HepG2 (cell line): ENCODE measurements around the gene PAM16. TPM values are rescaled to one million over a fixed set of nuclear protein-coding genes. Genes with fewer than 3 reads are reported as not detected.
A peak's percentile ranks its signal among the peaks of the same experiment; 100 is the strongest.

ENCODE experiments used
- CC2D1A ChIP-seq: sonication (generic); formaldehyde crosslinking; IDR thresholded peaks from 2 replicates; pipeline ENCODE4 v1.8.1; 2023; ENCODE audit warnings: mild to moderate bottlenecking, missing genetic modification reagents
- FOXC1 ChIP-seq: sonication (generic); formaldehyde crosslinking; IDR thresholded peaks from 2 replicates; pipeline ENCODE4 v1.8.0; 2022; ENCODE audit warnings: mild to moderate bottlenecking, missing genetic modification reagents, borderline replicate concordance
- FOXK2 ChIP-seq: fragments of 450-650 bp; IDR thresholded peaks from 2 replicates; pipeline ENCODE4 v1.6.1; 2016
- HIVEP1 ChIP-seq: sonication (generic); formaldehyde crosslinking; IDR thresholded peaks from 2 replicates; pipeline ENCODE4 v1.4.0; 2020; ENCODE audit warnings: mild to moderate bottlenecking, missing genetic modification reagents
- KAT2B ChIP-seq: fragments of 150-350 bp; IDR thresholded peaks from 2 replicates; pipeline ENCODE4 v1.6.1; 2014; ENCODE audit warnings: low read depth, low read length, borderline replicate concordance
- MAZ ChIP-seq, 2 experiments: sonication (generic) in 1 of 2; formaldehyde crosslinking in 1 of 2; IDR thresholded peaks; 2 replicates each; pipeline versions ENCODE4 v1.5.0 to v1.6.1; 2012 to 2020; ENCODE audit warnings: low read depth in 2 of 2, mild to moderate bottlenecking in 2 of 2, borderline replicate concordance in 1 of 2, improper control_type of control experiment in 1 of 2, low read length in 1 of 2, missing genetic modification reagents in 1 of 2, moderate library complexity in 1 of 2
- POLR2AphosphoS2 ChIP-seq: IDR thresholded peaks from 2 replicates; pipeline ENCODE4 v1.6.1; 2011; ENCODE audit warnings: low read depth, low read length, improper control_type of control experiment
- POLR2G ChIP-seq: fragments of 200-400 bp; formaldehyde crosslinking; IDR thresholded peaks from 2 replicates; pipeline ENCODE4 v1.6.1; 2018; ENCODE audit warnings: mild to moderate bottlenecking, low read depth, low read length, moderate library complexity
- REPIN1 ChIP-seq: sonication (generic); formaldehyde crosslinking; IDR thresholded peaks from 2 replicates; pipeline ENCODE4 v1.8.0; 2022; ENCODE audit warnings: missing genetic modification reagents, low read depth, mild to moderate bottlenecking, borderline replicate concordance
- SIN3A ChIP-seq: IDR thresholded peaks from 2 replicates; pipeline ENCODE4 v1.6.1; 2011; ENCODE audit warnings: low read depth, mild to moderate bottlenecking, control low read depth, low read length, borderline replicate concordance
- ZNF605 ChIP-seq: sonication (generic); formaldehyde crosslinking; IDR thresholded peaks from 2 replicates; pipeline ENCODE4 v1.8.0; 2022; ENCODE audit warnings: mild to moderate bottlenecking, missing genetic modification reagents
- ZNF75D ChIP-seq: sonication (generic); formaldehyde crosslinking; IDR thresholded peaks from 2 replicates; pipeline ENCODE4 v1.8.1; 2023; ENCODE audit warnings: missing genetic modification reagents, mild to moderate bottlenecking, borderline replicate concordance
- polyA plus RNA-seq, 8 experiments: library from polyadenylated mRNA; depleted of rRNA in 3 of 8; stranded (reverse) in 7 of 8; unstranded in 1 of 8; fragments of >200 nt; fragmentation: Illumina TruSeq in 4 of 8; extraction: Trizol in 4 of 8; gene quantifications; 2 replicates each; pipeline versions ENCODE4 v1.2.1 to v1.2.3, GENCODE V29; 2011 to 2016; ENCODE audit warnings: low read depth in 4 of 8, missing spikeins in 1 of 8, mixed read lengths in 1 of 8; ENCODE audit not compliant: insufficient read depth in 1 of 8
- total RNA-seq, 5 experiments: library from RNA; depleted of rRNA; stranded (reverse); fragments of >200 nt; fragmentation: Illumina TruSeq; extraction: Trizol; gene quantifications; 2 replicates each; pipeline ENCODE4 v1.2.3, GENCODE V29; 2016; ENCODE audit warnings: low read depth in 1 of 5
- TF ChIP-seq, protein P1 (sequence below): sonication (generic); formaldehyde crosslinking; IDR thresholded peaks from 2 replicates; pipeline ENCODE4 v1.4.0; 2020; ENCODE audit warnings: low read depth, missing genetic modification reagents
- TF ChIP-seq, protein P2 (sequence below): IDR thresholded peaks from 2 replicates; pipeline ENCODE4 v1.6.1; 2016; ENCODE audit warnings: low read depth, missing genetic modification reagents, missing compliant biosample characterization

The PAM16 gene
- total and polyA plus RNA-seq, 2 of the 13 experiments (the other 11 are each of a cell fraction or from before 2014, with no cell fraction given): 51.5 to 51.8 TPM

DNA sequence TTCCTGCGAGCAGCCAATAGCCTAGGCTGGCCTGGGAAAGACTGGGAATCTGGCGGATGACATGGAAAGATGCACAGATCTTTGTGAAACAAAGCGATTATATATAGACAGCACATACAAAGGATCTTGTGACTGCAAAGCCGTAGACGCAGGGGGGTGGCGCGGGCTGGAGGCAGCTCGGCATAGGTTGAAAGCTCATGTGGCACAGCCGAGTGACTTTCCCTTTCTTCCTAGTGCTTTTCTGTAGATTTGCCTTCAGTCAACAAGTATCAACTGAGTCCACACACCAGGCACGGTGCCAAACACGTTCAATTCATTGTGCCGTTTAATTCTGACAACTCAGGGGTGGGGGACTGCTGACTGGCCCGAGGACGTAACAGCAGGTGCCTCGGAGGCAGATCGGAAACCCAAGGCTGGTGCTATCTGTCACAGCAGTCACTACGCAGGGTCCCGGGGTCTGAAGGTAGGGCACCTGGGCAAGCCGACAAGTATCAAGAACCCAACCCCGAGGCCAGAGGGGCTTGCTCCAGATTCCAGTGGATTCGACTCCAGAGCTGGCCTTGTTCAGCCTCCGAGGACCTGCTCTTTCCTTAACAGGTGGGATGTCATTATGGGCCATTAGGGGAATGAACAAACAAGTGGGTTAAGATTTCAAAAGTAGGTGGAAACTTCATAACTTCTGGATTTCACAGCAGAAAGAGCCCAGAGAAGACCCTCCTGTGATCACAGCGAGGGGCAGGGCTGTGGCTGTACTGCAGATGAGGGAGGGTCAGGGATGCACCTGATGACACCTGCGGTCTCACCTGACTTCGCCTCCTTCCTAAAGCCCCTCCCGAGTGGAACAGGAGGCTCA lies 5.9 kb downstream of the PAM16 start (continued):
- no peak for TF ChIP-seq MAZ (IDR thresholded peaks at IDR 0.05; ENCODE audit: borderline replicate concordance, low read depth, low read length)
- no peak for TF ChIP-seq MAZ (CRISPR knock-in tag; IDR thresholded peaks at IDR 0.05; ENCODE audit: low read depth)
- no peak for TF ChIP-seq ZNF75D (CRISPR knock-in tag)
- TF ChIP-seq, protein P1, sequence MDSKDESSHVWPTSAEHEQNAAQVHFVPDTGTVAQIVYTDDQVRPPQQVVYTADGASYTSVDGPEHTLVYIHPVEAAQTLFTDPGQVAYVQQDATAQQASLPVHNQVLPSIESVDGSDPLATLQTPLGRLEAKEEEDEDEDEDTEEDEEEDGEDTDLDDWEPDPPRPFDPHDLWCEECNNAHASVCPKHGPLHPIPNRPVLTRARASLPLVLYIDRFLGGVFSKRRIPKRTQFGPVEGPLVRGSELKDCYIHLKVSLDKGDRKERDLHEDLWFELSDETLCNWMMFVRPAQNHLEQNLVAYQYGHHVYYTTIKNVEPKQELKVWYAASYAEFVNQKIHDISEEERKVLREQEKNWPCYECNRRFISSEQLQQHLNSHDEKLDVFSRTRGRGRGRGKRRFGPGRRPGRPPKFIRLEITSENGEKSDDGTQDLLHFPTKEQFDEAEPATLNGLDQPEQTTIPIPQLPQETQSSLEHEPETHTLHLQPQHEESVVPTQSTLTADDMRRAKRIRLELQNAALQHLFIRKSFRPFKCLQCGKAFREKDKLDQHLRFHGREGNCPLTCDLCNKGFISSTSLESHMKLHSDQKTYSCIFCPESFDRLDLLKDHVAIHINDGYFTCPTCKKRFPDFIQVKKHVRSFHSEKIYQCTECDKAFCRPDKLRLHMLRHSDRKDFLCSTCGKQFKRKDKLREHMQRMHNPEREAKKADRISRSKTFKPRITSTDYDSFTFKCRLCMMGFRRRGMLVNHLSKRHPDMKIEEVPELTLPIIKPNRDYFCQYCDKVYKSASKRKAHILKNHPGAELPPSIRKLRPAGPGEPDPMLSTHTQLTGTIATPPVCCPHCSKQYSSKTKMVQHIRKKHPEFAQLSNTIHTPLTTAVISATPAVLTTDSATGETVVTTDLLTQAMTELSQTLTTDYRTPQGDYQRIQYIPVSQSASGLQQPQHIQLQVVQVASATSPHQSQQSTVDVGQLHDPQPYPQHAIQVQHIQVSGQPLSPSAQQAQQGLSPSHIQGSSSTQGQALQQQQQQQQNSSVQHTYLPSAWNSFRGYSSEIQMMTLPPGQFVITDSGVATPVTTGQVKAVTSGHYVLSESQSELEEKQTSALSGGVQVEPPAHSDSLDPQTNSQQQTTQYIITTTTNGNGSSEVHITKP: 0 out of 2 replicates have a peak, but pooled peaks have one; percentile 21
- no peak for TF ChIP-seq SIN3A
- no peak for TF ChIP-seq REPIN1 (CRISPR knock-in tag)
- TF ChIP-seq POLR2AphosphoS2: no peak; the same call in 1 of the 2 replicates
- TF ChIP-seq ZNF605: 0 out of 2 replicates have a peak, but pooled peaks have one; percentile 41
- no peak for TF ChIP-seq CC2D1A (CRISPR knock-in tag)
- no peak for TF ChIP-seq KAT2B
- 0 out of 2 replicates have a peak, but pooled peaks have one; percentile 14 for TF ChIP-seq HIVEP1 (CRISPR knock-in tag)
- TF ChIP-seq POLR2G: peak; percentile 65; the same call in 1 of the 2 replicates
- 0 out of 2 replicates have a peak, but pooled peaks have one; percentile 8 for TF ChIP-seq FOXK2
- no peak for TF ChIP-seq FOXC1 (CRISPR knock-in tag)
- TF ChIP-seq, protein P2, sequence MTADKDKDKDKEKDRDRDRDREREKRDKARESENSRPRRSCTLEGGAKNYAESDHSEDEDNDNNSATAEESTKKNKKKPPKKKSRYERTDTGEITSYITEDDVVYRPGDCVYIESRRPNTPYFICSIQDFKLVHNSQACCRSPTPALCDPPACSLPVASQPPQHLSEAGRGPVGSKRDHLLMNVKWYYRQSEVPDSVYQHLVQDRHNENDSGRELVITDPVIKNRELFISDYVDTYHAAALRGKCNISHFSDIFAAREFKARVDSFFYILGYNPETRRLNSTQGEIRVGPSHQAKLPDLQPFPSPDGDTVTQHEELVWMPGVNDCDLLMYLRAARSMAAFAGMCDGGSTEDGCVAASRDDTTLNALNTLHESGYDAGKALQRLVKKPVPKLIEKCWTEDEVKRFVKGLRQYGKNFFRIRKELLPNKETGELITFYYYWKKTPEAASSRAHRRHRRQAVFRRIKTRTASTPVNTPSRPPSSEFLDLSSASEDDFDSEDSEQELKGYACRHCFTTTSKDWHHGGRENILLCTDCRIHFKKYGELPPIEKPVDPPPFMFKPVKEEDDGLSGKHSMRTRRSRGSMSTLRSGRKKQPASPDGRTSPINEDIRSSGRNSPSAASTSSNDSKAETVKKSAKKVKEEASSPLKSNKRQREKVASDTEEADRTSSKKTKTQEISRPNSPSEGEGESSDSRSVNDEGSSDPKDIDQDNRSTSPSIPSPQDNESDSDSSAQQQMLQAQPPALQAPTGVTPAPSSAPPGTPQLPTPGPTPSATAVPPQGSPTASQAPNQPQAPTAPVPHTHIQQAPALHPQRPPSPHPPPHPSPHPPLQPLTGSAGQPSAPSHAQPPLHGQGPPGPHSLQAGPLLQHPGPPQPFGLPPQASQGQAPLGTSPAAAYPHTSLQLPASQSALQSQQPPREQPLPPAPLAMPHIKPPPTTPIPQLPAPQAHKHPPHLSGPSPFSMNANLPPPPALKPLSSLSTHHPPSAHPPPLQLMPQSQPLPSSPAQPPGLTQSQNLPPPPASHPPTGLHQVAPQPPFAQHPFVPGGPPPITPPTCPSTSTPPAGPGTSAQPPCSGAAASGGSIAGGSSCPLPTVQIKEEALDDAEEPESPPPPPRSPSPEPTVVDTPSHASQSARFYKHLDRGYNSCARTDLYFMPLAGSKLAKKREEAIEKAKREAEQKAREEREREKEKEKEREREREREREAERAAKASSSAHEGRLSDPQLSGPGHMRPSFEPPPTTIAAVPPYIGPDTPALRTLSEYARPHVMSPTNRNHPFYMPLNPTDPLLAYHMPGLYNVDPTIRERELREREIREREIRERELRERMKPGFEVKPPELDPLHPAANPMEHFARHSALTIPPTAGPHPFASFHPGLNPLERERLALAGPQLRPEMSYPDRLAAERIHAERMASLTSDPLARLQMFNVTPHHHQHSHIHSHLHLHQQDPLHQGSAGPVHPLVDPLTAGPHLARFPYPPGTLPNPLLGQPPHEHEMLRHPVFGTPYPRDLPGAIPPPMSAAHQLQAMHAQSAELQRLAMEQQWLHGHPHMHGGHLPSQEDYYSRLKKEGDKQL: no peak
